ENCODE measurements around the gene SCG2.
"Not testable (repeated sequence)": the region's sequence is repeated elsewhere in the genome, so short reads cannot be mapped to it uniquely, and the experiment has no call there.

Gene SCG2

GRCh38 chr2:223612501-223612900 is 10.3 kb upstream of the SCG2 start:
- DNase-seq (ENCODE audit: low read depth): no peak

GRCh38 chr2:223611061-223611460 is 8.9 kb upstream of the SCG2 start:
- no peak for DNase-seq (ENCODE audit: low read depth)

GRCh38 chr2:223607476-223607875 is 5.3 kb upstream of the SCG2 start:
- DNase-seq (ENCODE audit: low read depth): no peak

DNA sequence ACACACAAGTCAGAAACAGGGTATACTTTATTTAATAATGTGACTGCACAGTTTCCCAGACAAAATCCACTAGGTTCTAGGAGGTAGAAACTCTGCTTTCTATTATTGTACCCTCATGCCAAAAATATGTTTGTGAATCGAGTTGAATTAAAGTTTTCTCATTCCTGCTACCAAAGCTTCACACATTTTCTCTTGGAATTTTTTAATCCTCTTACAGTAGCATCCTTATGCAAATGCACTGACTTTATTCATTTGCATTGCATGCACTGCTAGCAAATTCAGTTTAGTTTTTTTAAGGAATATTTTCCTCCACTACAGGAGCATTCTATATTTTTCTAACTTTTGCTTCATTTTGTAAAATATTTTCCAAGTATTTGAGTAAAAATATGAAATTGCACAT is 4.8 kb upstream of the SCG2 start:
- no peak for DNase-seq (ENCODE audit: low read depth)

DNA sequence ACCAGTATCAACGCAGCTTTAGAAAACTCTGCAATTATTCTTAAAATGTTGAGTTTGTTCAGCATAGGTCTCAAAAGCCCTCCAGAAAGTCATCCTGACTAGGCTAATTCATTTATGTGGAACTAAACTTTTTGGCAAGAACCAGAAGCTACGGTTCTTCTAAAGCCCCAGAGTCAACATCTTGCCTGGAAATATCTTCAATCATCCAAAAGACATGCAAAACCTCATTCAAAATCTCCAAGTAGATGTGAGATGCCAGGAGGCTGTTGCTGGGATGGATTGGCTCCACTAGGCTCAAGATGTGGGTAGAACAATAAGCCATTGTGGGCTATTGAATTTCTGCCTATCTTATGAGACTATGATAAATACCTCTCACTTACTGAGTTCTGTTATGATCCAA is 2.1 kb upstream of the SCG2 start:
- DNase-seq (ENCODE audit: low read depth): no peak

DNA sequence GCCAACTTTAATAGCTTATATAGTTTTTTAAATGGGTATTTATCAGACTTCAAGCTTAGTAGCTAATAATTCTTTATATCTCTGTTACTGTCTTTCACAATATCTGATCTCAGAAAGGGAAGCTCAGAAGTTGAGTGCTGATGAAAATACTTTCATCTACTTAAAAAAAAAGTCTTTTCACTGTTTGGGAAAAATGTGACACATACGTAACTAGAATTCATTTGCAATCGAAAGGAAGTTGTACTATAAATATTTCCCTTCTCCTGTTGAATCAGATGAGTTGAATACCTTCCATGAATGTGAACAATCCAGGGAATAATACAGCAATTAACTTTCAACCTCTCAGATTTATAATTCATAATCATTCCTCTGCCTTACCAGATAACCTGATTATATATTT is 811 bp upstream of the SCG2 start:
- DNase-seq (ENCODE audit: low read depth): no peak

- no peak for DNase-seq (ENCODE audit: low read depth)
Measured at GRCh38 chr2:223601018-223601417, 1.1 kb downstream of the SCG2 start.

DNA sequence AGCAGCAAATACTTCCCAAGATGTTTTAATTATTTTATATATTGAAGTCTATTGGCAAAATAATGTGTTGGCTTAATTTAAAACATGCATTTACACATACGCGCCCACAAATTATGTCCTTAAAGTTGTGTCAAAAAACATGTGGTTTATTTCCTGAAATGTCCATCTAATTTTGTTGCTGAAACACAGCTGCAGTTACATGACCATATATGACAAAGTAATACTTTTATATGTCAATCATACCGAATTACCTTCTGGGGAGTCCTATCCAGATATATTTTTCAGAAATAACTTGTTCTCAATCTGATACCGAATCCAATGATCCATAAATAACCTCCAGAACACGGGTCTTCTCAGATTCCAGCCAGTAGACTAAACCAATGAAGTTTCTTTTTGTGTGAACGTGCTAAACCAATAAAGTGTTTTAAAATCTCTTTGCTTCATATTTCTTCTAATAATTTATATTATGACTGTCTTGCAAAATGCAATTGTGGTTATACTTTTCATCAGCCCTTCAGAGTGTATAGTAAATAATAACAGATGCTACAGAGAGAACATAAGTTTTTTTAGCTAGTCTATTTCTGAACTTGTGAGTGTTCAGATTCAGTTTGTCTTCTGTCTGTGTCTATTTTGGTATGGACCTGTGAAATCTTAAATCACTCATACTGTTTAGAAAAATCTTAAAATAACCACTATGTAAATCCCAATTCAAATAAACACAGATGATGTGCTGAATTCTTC is 2.4 kb downstream of the SCG2 start:
- DNase-seq (ENCODE audit: low read depth): no peak

- no peak for DNase-seq (ENCODE audit: low read depth)
Measured at GRCh38 chr2:223598994-223599639, 3.0 kb downstream of the SCG2 start.

- DNase-seq (ENCODE audit: low read depth): no peak
Measured at GRCh38 chr2:223597076-223597475, 5.1 kb downstream of the SCG2 start.

GRCh38 chr2:223596208-223596607 is 6.0 kb downstream of the SCG2 start:
- DNase-seq (ENCODE audit: low read depth): no peak

GRCh38 chr2:223594831-223595230 is 7.3 kb downstream of the SCG2 start:
- DNase-seq (ENCODE audit: low read depth): no peak

GRCh38 chr2:223594259-223594658 is 7.9 kb downstream of the SCG2 start:
- DNase-seq (ENCODE audit: low read depth): no peak

DNA sequence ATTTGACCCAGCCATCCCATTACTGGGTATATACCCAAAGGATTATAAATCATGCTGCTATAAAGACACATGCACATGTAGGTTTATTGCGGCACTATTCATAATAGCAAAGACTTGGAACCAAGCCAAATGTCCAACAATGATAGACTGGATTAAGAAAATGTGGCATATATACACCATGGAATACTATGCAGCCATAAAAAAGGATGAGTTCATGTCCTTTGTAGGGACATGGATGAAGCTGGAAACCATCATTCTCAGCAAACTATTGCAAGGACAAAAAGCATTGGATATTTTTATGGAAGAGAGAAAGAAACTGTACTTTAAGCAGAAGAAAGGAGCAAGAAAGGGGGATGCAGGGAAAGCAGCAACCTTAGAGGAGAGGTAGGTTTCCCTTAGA is 9.5 kb downstream of the SCG2 start:
- not testable (repeated sequence) for DNase-seq (ENCODE audit: low read depth)

DNA sequence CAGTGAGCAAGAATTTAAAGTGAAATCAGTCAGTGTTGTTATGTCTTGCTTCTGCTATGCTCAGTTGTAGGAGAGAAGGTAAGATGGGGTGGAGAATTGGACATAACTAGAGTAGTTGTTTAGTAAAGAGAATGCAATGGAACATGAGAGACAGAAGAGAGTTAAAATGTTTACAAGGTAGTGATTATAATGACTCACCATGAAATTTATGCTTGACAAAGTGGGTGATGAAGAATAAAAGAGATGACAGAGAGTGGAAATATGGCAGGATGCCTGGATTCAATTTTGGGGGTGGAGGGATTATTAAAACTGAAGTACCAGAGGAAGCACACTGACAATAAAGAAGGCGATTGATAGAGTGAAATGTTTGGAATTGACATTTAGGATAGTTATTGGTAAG is 10.6 kb downstream of the SCG2 start:
- no peak for DNase-seq (ENCODE audit: low read depth)

- DNase-seq (ENCODE audit: low read depth): no peak
Measured at GRCh38 chr2:223590964-223591363, 11.2 kb downstream of the SCG2 start.

DNA sequence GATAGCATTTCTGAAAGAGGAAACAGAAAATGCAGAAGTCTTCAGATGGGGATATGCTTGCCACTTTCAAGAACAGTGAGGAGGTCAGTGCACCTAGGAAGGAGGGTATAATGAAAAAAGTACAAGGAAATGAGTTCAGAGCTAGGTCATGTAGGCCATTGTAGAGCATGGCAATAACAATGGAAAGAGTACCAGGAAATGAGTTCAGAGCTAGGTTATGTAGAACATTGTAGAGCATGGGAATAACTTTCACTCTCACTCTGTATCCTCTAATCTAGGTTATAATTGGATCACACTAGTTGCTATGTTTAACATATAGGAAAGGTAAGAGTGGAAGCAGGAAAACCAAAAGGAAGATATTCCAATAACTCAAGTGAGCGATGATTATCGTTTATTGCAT is 12.3 kb downstream of the SCG2 start:
- DNase-seq (ENCODE audit: low read depth): no peak

GRCh38 chr2:223588251-223588650 is 13.9 kb downstream of the SCG2 start:
- DNase-seq (ENCODE audit: low read depth): no peak

DNA sequence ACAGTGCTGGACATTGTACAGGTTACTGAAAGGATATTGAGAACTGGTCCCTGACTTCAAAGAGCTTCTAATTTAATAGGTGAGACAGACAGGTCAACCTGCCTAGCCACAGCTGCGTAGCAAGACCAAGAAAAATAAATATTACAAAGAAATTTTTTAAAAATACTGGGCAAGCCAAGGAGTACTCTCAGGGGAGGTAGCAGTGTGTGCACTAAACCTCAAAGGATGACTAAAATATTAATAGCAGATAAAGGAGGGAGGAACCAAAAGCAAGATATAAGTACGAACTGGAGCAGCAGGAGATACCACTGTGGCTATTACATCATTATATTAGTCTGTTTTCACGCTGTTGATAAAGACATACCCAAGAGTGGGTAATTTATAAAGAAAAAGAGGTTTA is 14.9 kb downstream of the SCG2 start:
- DNase-seq (ENCODE audit: low read depth): no peak

GRCh38 chr2:223586261-223586660 is 15.9 kb downstream of the SCG2 start:
- DNase-seq (ENCODE audit: low read depth): no peak

- no peak for DNase-seq (ENCODE audit: low read depth)
Measured at GRCh38 chr2:223585666-223586065, 16.5 kb downstream of the SCG2 start.

GRCh38 chr2:223582001-223582400 is 20.2 kb downstream of the SCG2 start:
- no peak for DNase-seq (ENCODE audit: low read depth)

DNA sequence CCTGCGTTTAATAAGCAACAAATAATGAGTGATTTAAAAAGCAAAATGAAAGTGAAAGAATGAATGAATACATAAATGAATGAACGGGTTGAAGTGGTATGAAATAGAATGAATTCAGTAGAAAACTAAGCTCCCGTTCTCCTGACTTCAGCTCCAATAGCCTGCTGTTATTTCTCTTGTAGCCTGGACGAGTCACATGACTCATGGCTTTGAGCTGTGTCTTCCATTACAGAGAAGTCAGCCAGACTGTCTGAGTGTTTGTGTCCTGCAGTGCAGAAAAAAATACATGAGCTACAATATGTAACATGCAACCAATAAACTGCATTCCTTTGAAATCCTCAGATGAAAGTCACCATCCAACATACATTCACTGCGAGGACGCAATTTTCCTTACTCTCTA is 21.2 kb downstream of the SCG2 start:
- no peak for DNase-seq (ENCODE audit: low read depth)

GRCh38 chr2:223578846-223579245 is 23.3 kb downstream of the SCG2 start:
- no peak for DNase-seq (ENCODE audit: low read depth)
